Measurements from ENCODE around the gene TCAIM. TPM values are rescaled to one million over a fixed set of nuclear protein-coding genes. Genes with fewer than 3 reads are reported as not detected.
"Not testable (repeated sequence)": the region's sequence is repeated elsewhere in the genome, so short reads cannot be mapped to it uniquely, and the experiment has no call there.

Gene TCAIM
- total RNA-seq, 1 donor = 7.6 TPM

GRCh38 chr3:44334326-44334725, 4.2 kb upstream of the TCAIM start:
- no peaks in the 10 kb centered on the region for H3K27me3 ChIP-seq (ENCODE audit: insufficient read depth, low read length)
- H3K4me3 ChIP-seq (ENCODE audit: low read length) = no peak overlapping the region
- peaks cover 10% of the 10 kb centered on the region for H3K4me1 ChIP-seq (ENCODE audit: insufficient read depth, low read length)
- H3K9me3 ChIP-seq (ENCODE audit: low read depth, low read length) = no peaks in the 10 kb centered on the region

GRCh38 chr3:44337248-44337785, 1.2 kb upstream of the TCAIM start:
- Histone ChIP-seq H3K4me1 (ENCODE audit: insufficient read depth, low read length) (peaks cover 17% of the 10 kb centered on the region), H3K4me3 (ENCODE audit: low read length) (peak overlapping the region; percentile 90), H3K9me3 (ENCODE audit: low read depth, low read length) (no peaks in the 10 kb centered on the region), H3K27me3 (ENCODE audit: insufficient read depth, low read length) (no peaks in the 10 kb centered on the region)

- H3K4me3 ChIP-seq (ENCODE audit: low read length) = peak overlapping the region; percentile 90
- H3K4me1 ChIP-seq (ENCODE audit: insufficient read depth, low read length) = peaks cover 17% of the 10 kb centered on the region
- no peaks in the 10 kb centered on the region for H3K27me3 ChIP-seq (ENCODE audit: insufficient read depth, low read length)
- no peaks in the 10 kb centered on the region for H3K9me3 ChIP-seq (ENCODE audit: low read depth, low read length)
Observed at GRCh38 chr3:44338828-44339127, 212 bp downstream of the TCAIM start.

DNA sequence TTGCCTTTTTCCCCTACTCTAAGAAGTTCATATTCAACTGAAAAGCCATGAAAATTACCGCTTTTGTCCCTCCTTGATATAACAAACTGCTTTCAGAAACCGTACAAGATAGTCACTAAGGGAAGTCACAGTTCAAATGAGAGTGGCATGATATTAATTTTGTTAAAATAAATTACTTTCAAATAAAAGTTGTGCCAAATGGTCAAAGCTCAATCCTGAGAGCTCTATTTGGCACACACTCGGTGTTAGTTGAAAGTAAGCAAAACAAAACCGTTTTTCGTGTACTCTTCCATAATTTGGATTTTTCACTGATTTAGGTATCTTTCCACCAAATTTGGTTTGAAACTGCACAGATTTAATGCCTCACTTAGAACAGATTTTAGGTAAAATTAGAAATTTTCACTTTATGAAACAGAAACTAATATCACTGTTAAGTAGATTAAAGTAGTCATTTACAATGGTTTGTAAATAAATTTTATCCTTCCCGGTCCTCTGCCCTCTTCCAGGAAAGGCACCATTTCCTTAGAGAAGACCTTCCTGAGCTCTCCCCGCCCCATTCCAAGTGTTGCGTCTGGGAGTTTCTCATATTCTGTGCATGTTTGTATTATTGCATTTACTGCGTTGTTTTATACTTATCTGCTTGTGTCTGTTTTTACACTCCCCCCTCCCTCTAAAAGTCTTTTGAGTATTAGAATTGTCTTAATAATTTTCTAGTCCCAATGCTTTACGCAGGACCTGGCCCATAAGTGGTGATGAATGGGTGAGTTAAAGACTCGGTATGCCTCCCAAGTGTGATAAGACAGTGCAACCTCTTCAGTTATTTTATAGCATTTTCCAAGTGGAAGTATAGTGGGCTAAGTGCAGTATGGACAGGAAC, 853 bp downstream of the TCAIM start:
- Histone ChIP-seq H3K4me3 (ENCODE audit: low read length) (peak overlapping the region; percentile 90), H3K4me1 (ENCODE audit: insufficient read depth, low read length) (peaks cover 17% of the 10 kb centered on the region), H3K9me3 (ENCODE audit: low read depth, low read length) (no peaks in the 10 kb centered on the region), H3K27me3 (ENCODE audit: insufficient read depth, low read length) (no peaks in the 10 kb centered on the region)

GRCh38 chr3:44340058-44340395, 1.5 kb downstream of the TCAIM start:
- no peak overlapping the region for H3K4me3 ChIP-seq (ENCODE audit: low read length)
- H3K9me3 ChIP-seq (ENCODE audit: low read depth, low read length) = no peaks in the 10 kb centered on the region
- H3K27me3 ChIP-seq (ENCODE audit: insufficient read depth, low read length) = no peaks in the 10 kb centered on the region
- H3K4me1 ChIP-seq (ENCODE audit: insufficient read depth, low read length) = peaks cover 17% of the 10 kb centered on the region

- Histone ChIP-seq H3K4me3 (ENCODE audit: low read length) (no peak overlapping the region), H3K9me3 (ENCODE audit: low read depth, low read length) (no peaks in the 10 kb centered on the region), H3K27me3 (ENCODE audit: insufficient read depth, low read length) (no peaks in the 10 kb centered on the region), H3K4me1 (ENCODE audit: insufficient read depth, low read length) (peaks cover 17% of the 10 kb centered on the region)
Observed at GRCh38 chr3:44342176-44342790, 3.7 kb downstream of the TCAIM start.

GRCh38 chr3:44343421-44343820, 4.9 kb downstream of the TCAIM start:
- Histone ChIP-seq H3K9me3 (ENCODE audit: low read depth, low read length) (no peaks in the 10 kb centered on the region), H3K4me3 (ENCODE audit: low read length) (no peak overlapping the region), H3K4me1 (ENCODE audit: insufficient read depth, low read length) (peaks cover 11% of the 10 kb centered on the region), H3K27me3 (ENCODE audit: insufficient read depth, low read length) (no peaks in the 10 kb centered on the region)

GRCh38 chr3:44346590-44346989, 8.0 kb downstream of the TCAIM start:
- H3K4me1 ChIP-seq (ENCODE audit: insufficient read depth, low read length); H3K27me3 ChIP-seq (ENCODE audit: insufficient read depth, low read length); H3K4me3 ChIP-seq (ENCODE audit: low read length); H3K9me3 ChIP-seq (ENCODE audit: low read depth, low read length): not testable (repeated sequence)

GRCh38 chr3:44348993-44349392, 10.4 kb downstream of the TCAIM start:
- Histone ChIP-seq H3K4me1 (ENCODE audit: insufficient read depth, low read length) (no peaks in the 10 kb centered on the region), H3K27me3 (ENCODE audit: insufficient read depth, low read length) (no peaks in the 10 kb centered on the region), H3K9me3 (ENCODE audit: low read depth, low read length) (no peaks in the 10 kb centered on the region), H3K4me3 (ENCODE audit: low read length) (no peak overlapping the region)

DNA sequence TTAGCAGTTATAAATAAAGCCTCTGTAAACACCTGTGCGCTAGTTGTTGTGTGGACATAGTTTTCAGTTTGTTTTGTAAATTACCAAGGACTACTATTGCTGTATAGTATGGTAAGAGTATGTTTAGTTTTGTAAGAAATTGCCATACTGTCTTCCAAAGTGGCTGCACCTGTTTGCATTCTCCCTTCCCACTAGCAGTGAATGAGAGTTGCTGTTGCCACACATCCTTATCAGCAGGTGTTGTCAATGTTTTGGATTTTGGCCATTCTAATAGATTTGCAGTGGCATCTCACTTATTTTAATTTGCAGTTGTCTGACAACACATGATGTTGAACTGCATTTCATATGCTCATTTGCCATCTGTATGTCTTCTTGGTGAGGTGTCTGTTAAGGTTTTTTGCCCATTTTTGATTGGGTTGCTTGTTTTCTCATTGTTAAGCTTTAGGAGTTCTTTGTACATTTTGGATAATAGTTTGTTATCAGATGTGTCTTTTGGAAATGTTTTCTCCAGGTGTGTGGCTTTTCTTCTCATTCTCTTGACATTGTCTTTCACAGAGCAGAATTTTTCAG, 14.9 kb downstream of the TCAIM start:
- Histone ChIP-seq H3K27me3 (ENCODE audit: insufficient read depth, low read length) (no peaks in the 10 kb centered on the region), H3K9me3 (ENCODE audit: low read depth, low read length) (no peaks in the 10 kb centered on the region), H3K4me1 (ENCODE audit: insufficient read depth, low read length) (peaks cover 3% of the 10 kb centered on the region), H3K4me3 (ENCODE audit: low read length) (no peak overlapping the region)

DNA sequence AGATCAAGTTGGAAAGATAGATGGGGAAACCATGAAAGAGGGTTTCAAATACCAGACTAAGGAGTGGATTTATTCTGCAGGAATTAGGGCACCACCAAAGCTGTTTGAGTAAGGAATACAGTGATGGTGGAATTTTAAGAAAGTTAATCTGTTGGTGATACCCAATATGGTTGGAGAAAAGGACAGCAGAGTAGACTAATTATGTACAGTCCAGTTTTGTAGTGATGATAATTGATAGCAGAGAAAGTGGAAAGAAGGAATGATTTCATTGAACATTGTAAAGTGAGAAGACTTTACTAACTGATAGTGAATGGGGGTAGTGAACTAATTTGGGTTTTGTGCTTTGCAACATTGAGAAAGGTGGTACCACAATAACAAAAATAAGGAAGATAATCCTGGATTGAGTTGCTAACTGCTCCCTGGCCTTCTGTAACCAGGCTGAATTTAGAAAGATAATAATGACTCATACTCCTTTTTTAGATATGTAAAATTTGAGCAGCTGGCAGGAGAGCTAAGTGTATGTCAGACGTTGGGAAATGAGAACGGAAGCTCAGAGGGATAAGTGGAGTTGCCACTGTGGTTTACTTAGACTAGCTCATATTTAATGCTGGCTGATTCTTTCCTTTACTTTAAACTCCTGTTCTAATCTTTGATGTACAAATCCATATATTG, 16.9 kb downstream of the TCAIM start:
- H3K4me3 ChIP-seq (ENCODE audit: low read length) = no peak overlapping the region
- H3K27me3 ChIP-seq (ENCODE audit: insufficient read depth, low read length) = no peaks in the 10 kb centered on the region
- H3K4me1 ChIP-seq (ENCODE audit: insufficient read depth, low read length) = peaks cover 3% of the 10 kb centered on the region
- no peaks in the 10 kb centered on the region for H3K9me3 ChIP-seq (ENCODE audit: low read depth, low read length)

- Histone ChIP-seq H3K27me3 (ENCODE audit: insufficient read depth, low read length) (no peaks in the 10 kb centered on the region), H3K9me3 (ENCODE audit: low read depth, low read length) (no peaks in the 10 kb centered on the region), H3K4me3 (ENCODE audit: low read length) (no peak overlapping the region), H3K4me1 (ENCODE audit: insufficient read depth, low read length) (peaks cover 3% of the 10 kb centered on the region)
Observed at GRCh38 chr3:44359146-44359751, 20.7 kb downstream of the TCAIM start.

GRCh38 chr3:44363591-44363990, 25.0 kb downstream of the TCAIM start:
- Histone ChIP-seq H3K9me3 (ENCODE audit: low read depth, low read length) (no peaks in the 10 kb centered on the region), H3K4me1 (ENCODE audit: insufficient read depth, low read length) (no peaks in the 10 kb centered on the region), H3K4me3 (ENCODE audit: low read length) (no peak overlapping the region), H3K27me3 (ENCODE audit: insufficient read depth, low read length) (no peaks in the 10 kb centered on the region)

DNA sequence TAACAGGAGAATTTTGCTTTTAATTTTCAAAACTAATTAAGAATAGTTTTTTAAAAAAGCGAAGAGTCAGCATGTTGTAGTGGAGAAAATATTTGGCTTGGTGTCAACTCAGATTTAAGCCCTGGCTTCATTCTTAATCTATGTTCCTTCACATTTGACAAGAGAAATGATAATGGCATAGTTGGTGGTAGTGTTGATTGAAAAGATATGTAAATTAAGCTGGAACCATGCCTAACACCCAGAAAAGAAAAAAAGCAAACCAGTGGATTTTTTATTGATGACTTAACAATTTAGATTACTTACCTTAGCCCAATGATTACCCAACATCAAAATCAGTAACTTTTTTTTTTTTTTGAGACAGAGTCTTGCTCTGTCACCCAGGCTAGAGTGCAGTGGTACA, 27.4 kb downstream of the TCAIM start:
- no peaks in the 10 kb centered on the region for H3K9me3 ChIP-seq (ENCODE audit: low read depth, low read length)
- no peaks in the 10 kb centered on the region for H3K27me3 ChIP-seq (ENCODE audit: insufficient read depth, low read length)
- H3K4me3 ChIP-seq (ENCODE audit: low read length) = no peak overlapping the region
- H3K4me1 ChIP-seq (ENCODE audit: insufficient read depth, low read length) = no peaks in the 10 kb centered on the region

GRCh38 chr3:44375450-44375849, 36.9 kb downstream of the TCAIM start:
- Histone ChIP-seq H3K9me3 (ENCODE audit: low read depth, low read length) (peaks cover 2% of the 10 kb centered on the region), H3K4me1 (ENCODE audit: insufficient read depth, low read length) (no peaks in the 10 kb centered on the region), H3K27me3 (ENCODE audit: insufficient read depth, low read length) (no peaks in the 10 kb centered on the region), H3K4me3 (ENCODE audit: low read length) (no peak overlapping the region)
